GM23338 (cell line): ENCODE results near the gene ARMCX6. TPM values are rescaled to one million over a fixed set of nuclear protein-coding genes. Genes with fewer than 3 reads are reported as not detected.

ENCODE experiments used
- ATAC-seq: fragments of 200-7000 bp; cut with Tn5 transposase; 3 replicates; pipeline ENCODE4 v1.9.1; 2020
- DNase-seq: peaks from one replicate; pipeline ENCODE4 v3.0.0-alpha.2; 2015; ENCODE audit warnings: low spot score
- H2AFZ ChIP-seq: fragments of 200-600 bp; sonication (generic); 2 replicates; pipeline ENCODE4 v1.8.0; 2016; ENCODE audit warnings: antibody characterized with exemption, mild to moderate bottlenecking, moderate library complexity
- H3F3A ChIP-seq: fragments of 200-600 bp; sonication (generic); replicated peaks from 2 replicates; pipeline ENCODE4 v1.8.0; 2017; ENCODE audit warnings: antibody characterized with exemption, mixed run types, low read depth
- H3K27ac ChIP-seq: fragments of 200-600 bp; sonication (generic); 2 replicates; pipeline ENCODE4 v1.6.1; 2016; ENCODE audit warnings: low read depth
- H3K27me3 ChIP-seq: fragments of 200-600 bp; sonication (generic); 2 replicates; pipeline ENCODE4 v1.8.0; 2016; ENCODE audit warnings: mild to moderate bottlenecking, mixed run types, moderate library complexity; ENCODE audit not compliant: insufficient read depth
- H3K36me3 ChIP-seq: fragments of 200-600 bp; sonication (generic); 2 replicates; pipeline ENCODE4 v1.8.0; 2016; ENCODE audit warnings: mild to moderate bottlenecking; ENCODE audit not compliant: insufficient read depth
- H3K4me1 ChIP-seq: fragments of 200-600 bp; sonication (generic); 2 replicates; pipeline ENCODE4 v1.8.0; 2016; ENCODE audit warnings: mild to moderate bottlenecking, moderate library complexity; ENCODE audit not compliant: insufficient read depth
- H3K4me2 ChIP-seq: fragments of 200-600 bp; sonication (generic); 2 replicates; pipeline ENCODE4 v1.7.1; 2017; ENCODE audit warnings: mixed run types
- H3K4me3 ChIP-seq: fragments of 200-600 bp; sonication (generic); 2 replicates; pipeline ENCODE4 v1.6.1; 2016; ENCODE audit warnings: mixed run types
- H3K79me2 ChIP-seq: fragments of 200-600 bp; sonication (generic); replicated peaks from 2 replicates; pipeline ENCODE4 v1.8.0; 2017; ENCODE audit warnings: mild to moderate bottlenecking; ENCODE audit not compliant: insufficient read depth
- H3K9me2 ChIP-seq: fragments of 200-600 bp; sonication (generic); 2 replicates; pipeline ENCODE4 v1.8.0; 2017; ENCODE audit not compliant: insufficient read depth
- H4K20me1 ChIP-seq: fragments of 200-600 bp; sonication (generic); replicated peaks from 2 replicates; pipeline ENCODE4 v1.8.0; 2017; ENCODE audit warnings: mild to moderate bottlenecking; ENCODE audit not compliant: insufficient read depth
- H3K27ac Mint-ChIP-seq: 2 replicates; pipeline ENCODE4 v1.8.0; 2020; ENCODE audit warnings: inconsistent platforms, mild to moderate bottlenecking, moderate library complexity, mixed read lengths
- H3K27me3 Mint-ChIP-seq: 3 replicates; pipeline ENCODE4 v1.8.0; 2022; ENCODE audit warnings: low read depth, mild to moderate bottlenecking, moderate library complexity, mixed read lengths, inconsistent platforms; ENCODE audit not compliant: insufficient read depth, poor library complexity
- H3K36me3 Mint-ChIP-seq: 3 replicates; pipeline ENCODE4 v1.8.0; 2021; ENCODE audit warnings: low read depth, mild to moderate bottlenecking, inconsistent platforms, moderate library complexity, mixed read lengths
- H3K4me1 Mint-ChIP-seq: 3 replicates; pipeline ENCODE4 v1.8.0; 2020; ENCODE audit warnings: mild to moderate bottlenecking, inconsistent platforms, mixed read lengths
- H3K4me3 Mint-ChIP-seq: 3 replicates; pipeline ENCODE4 v1.8.0; 2021; ENCODE audit warnings: moderate library complexity, mild to moderate bottlenecking, inconsistent platforms, mixed read lengths
- H3K9me3 Mint-ChIP-seq: 3 replicates; pipeline ENCODE4 v1.8.0; 2020; ENCODE audit warnings: moderate library complexity, mild to moderate bottlenecking, inconsistent platforms, mixed read lengths
- ETS1 ChIP-seq: IDR thresholded peaks from 2 replicates; pipeline ENCODE4 v1.6.1; 2016; ENCODE audit warnings: antibody characterized with exemption
- EZH2phosphoT487 ChIP-seq: fragments of 200-600 bp; sonication (generic); IDR thresholded peaks from one replicate; pipeline ENCODE4 v1.8.1; 2018; ENCODE audit warnings: antibody characterized with exemption; ENCODE audit not compliant: unreplicated experiment
- JUNB ChIP-seq: IDR thresholded peaks from one replicate; pipeline ENCODE4 v1.6.1; 2016; ENCODE audit warnings: antibody characterized with exemption; ENCODE audit not compliant: unreplicated experiment
- REST ChIP-seq: IDR thresholded peaks from one replicate; pipeline ENCODE4 v1.6.1; 2018; ENCODE audit warnings: antibody characterized with exemption; ENCODE audit not compliant: unreplicated experiment
- STAT1 ChIP-seq: IDR thresholded peaks from one replicate; pipeline ENCODE4 v1.6.1; 2016; ENCODE audit warnings: antibody characterized with exemption; ENCODE audit not compliant: unreplicated experiment
- ZNF331 ChIP-seq: fragments of 250-450 bp; sonication (Bioruptor Pico); IDR thresholded peaks from 2 replicates; pipeline ENCODE4 v1.5.0; 2020; ENCODE audit warnings: low read depth, mild to moderate bottlenecking, moderate library complexity
- ZNF462 ChIP-seq: fragments of 250-450 bp; sonication (Bioruptor Pico); IDR thresholded peaks from 2 replicates; pipeline ENCODE4 v1.5.0; 2020; ENCODE audit warnings: mild to moderate bottlenecking, moderate library complexity
- polyA plus RNA-seq: library from polyadenylated mRNA; unstranded; fragments of >200 nt; fragmentation: Nextera tagmentation; extraction: Ambion mirVana; gene quantifications from 2 replicates; pipeline ENCODE4 v1.2.1, GENCODE V29; 2016
- total RNA-seq: library from RNA; depleted of rRNA; stranded (reverse); fragments of >200 nt; shearing (Covaris generic); gene quantifications from 2 replicates; pipeline ENCODE4 v1.2.3, GENCODE V29; 2014

The ARMCX6 gene
- total and polyA plus RNA-seq, 2 experiments from 2014 or later, result 23.8 to 27.0 TPM

- no peak overlapping the region for H2AFZ ChIP-seq
- no peak overlapping the region for H3K4me3 ChIP-seq
- no peaks in the 10 kb centered on the region for H3K27me3 ChIP-seq
- ATAC-seq, result no peak
- no peak overlapping the region for H3K4me3 Mint-ChIP-seq
- TF ChIP-seq ZNF462 (CRISPR knock-in tag), result no peak
- TF ChIP-seq EZH2phosphoT487, result no peak
- no peak for TF ChIP-seq ZNF331 (CRISPR knock-in tag)
- TF ChIP-seq ETS1, result no peak
- H3K79me2 ChIP-seq, result no peaks in the 10 kb centered on the region
- H3K27ac Mint-ChIP-seq, result no peak overlapping the region
- H3K4me1 ChIP-seq, result no peaks in the 10 kb centered on the region
- no peaks in the 10 kb centered on the region for H3K4me1 Mint-ChIP-seq
- no peaks in the 10 kb centered on the region for H3K9me2 ChIP-seq
- no peaks in the 10 kb centered on the region for H3K9me3 Mint-ChIP-seq
- no peak overlapping the region for H3K4me2 ChIP-seq
- no peaks in the 10 kb centered on the region for H3F3A ChIP-seq
- no peaks in the 10 kb centered on the region for H4K20me1 ChIP-seq
- H3K27me3 Mint-ChIP-seq, result no peaks in the 10 kb centered on the region
- H3K27ac ChIP-seq, result no peak overlapping the region
- DNase-seq, result no peak
- no peaks in the 10 kb centered on the region for H3K36me3 Mint-ChIP-seq
- no peaks in the 10 kb centered on the region for H3K36me3 ChIP-seq
Measured at GRCh38 chrX:101605728-101606127, 12.1 kb downstream of the ARMCX6 start.

- no peak overlapping the region for H2AFZ ChIP-seq
- DNase-seq (no peak), ATAC-seq (no peak)
- no peak overlapping the region for H3K27ac ChIP-seq
- no peak overlapping the region for H3K4me2 ChIP-seq
- Mint-ChIP-seq H3K36me3 (no peaks in the 10 kb centered on the region), H3K9me3 (no peaks in the 10 kb centered on the region), H3K4me3 (no peak overlapping the region), H3K27me3 (no peaks in the 10 kb centered on the region), H3K4me1 (no peaks in the 10 kb centered on the region), H3K27ac (no peak overlapping the region)
- no peaks in the 10 kb centered on the region for H3K27me3 ChIP-seq
- no peaks in the 10 kb centered on the region for H3K4me1 ChIP-seq
- H3K79me2 ChIP-seq, result no peaks in the 10 kb centered on the region
- no peak overlapping the region for H3K4me3 ChIP-seq
- no peaks in the 10 kb centered on the region for H3K36me3 ChIP-seq
- H3F3A ChIP-seq, result no peaks in the 10 kb centered on the region
- H4K20me1 ChIP-seq, result no peaks in the 10 kb centered on the region
- no peaks in the 10 kb centered on the region for H3K9me2 ChIP-seq
- no peak for TF ChIP-seq ETS1
- no peak for TF ChIP-seq STAT1
- no peak for TF ChIP-seq REST
- no peak for TF ChIP-seq EZH2phosphoT487
- no peak for TF ChIP-seq JUNB
Measured at GRCh38 chrX:101605146-101605545, 12.7 kb downstream of the ARMCX6 start.
